Globus pallidus (tissue), 1 donor: ENCODE measurements around the gene DLG4.

ENCODE experiments used
- DNase-seq: peaks from one replicate; pipeline ENCODE4 v3.0.0-alpha.2; 2015; ENCODE audit warnings: low spot score

Gene DLG4

GRCh38 chr17:7214300-7215135 is 5.1 kb downstream of the DLG4 start:
- DNase-seq: peak; percentile 95

GRCh38 chr17:7213895-7214299 is 5.7 kb downstream of the DLG4 start:
- no peak for DNase-seq

GRCh38 chr17:7211491-7212273 is 8.0 kb downstream of the DLG4 start:
- no peak for DNase-seq

- no peak for DNase-seq
Measured at GRCh38 chr17:7208754-7209460, 10.7 kb downstream of the DLG4 start.

- no peak for DNase-seq
Measured at GRCh38 chr17:7208027-7208571, 11.5 kb downstream of the DLG4 start.

GRCh38 chr17:7207120-7208001 is 12.3 kb downstream of the DLG4 start:
- DNase-seq: no peak

GRCh38 chr17:7205561-7205960 is 14.1 kb downstream of the DLG4 start:
- DNase-seq: no peak

- peak; percentile 78 for DNase-seq
Measured at GRCh38 chr17:7204828-7205461, 14.7 kb downstream of the DLG4 start.

GRCh38 chr17:7204336-7204735 is 15.3 kb downstream of the DLG4 start:
- no peak for DNase-seq

- no peak for DNase-seq
Measured at GRCh38 chr17:7203391-7203790, 16.2 kb downstream of the DLG4 start.

GRCh38 chr17:7196651-7197401 is 22.8 kb downstream of the DLG4 start:
- no peak for DNase-seq

- DNase-seq: no peak
Measured at GRCh38 chr17:7195971-7196370, 23.7 kb downstream of the DLG4 start.

GRCh38 chr17:7192271-7192937 is 27.2 kb downstream of the DLG4 start:
- DNase-seq: no peak

GRCh38 chr17:7191571-7192270 is 27.9 kb downstream of the DLG4 start:
- DNase-seq: no peak

- DNase-seq: no peak
Measured at GRCh38 chr17:7191069-7191468, 28.6 kb downstream of the DLG4 start.

GRCh38 chr17:7190276-7190917 is 29.2 kb downstream of the DLG4 start:
- DNase-seq: no peak

GRCh38 chr17:7186241-7186640 is 33.4 kb downstream of the DLG4 start:
- no peak for DNase-seq

- DNase-seq: no peak
Measured at GRCh38 chr17:7184647-7185046, 35.0 kb downstream of the DLG4 start.
